ENCODE data around the gene RCN2.
"Not testable (repeated sequence)": the region's sequence is repeated elsewhere in the genome, so short reads cannot be mapped to it uniquely, and the experiment has no call there.

The RCN2 gene

GRCh38 chr15:76894174-76894573 is 37.4 kb upstream of the RCN2 start:
- Histone ChIP-seq H3K36me3 (replicated peaks in 1 of 2; ENCODE audit: control insufficient read depth in 2 of 2, insufficient read depth in 2 of 2, low read length in 2 of 2) (no peaks in the 10 kb centered on the region), H3K79me1 (ENCODE audit: low read depth, low read length) (peaks cover 1% of the 10 kb centered on the region), H3K18ac (ENCODE audit: low read length) (no peak overlapping the region), H2BK12ac (ENCODE audit: low read length) (no peak overlapping the region), H2BK15ac (ENCODE audit: low read length) (no peak overlapping the region), H3K27ac (replicated peaks; ENCODE audit: low read length) (no peak overlapping the region), H3K27me3 (ENCODE audit: control insufficient read depth in 3 of 3, insufficient read depth in 3 of 3, low read depth in 1 of 3, low read length in 3 of 3) (no peaks in the 10 kb centered on the region), H2AFZ (ENCODE audit: low read length) (no peak overlapping the region), H4K8ac (ENCODE audit: low read depth, low read length) (no peak overlapping the region), H2AK5ac (ENCODE audit: low read depth, low read length) (no peak overlapping the region), H3K9me3 (replicated peaks in 1 of 2; ENCODE audit: control insufficient read depth in 2 of 2, insufficient read depth in 1 of 2, low read depth in 1 of 2, low read length in 2 of 2) (peaks cover 3 to 12% of the 10 kb centered on the region in 2 donors), H3K14ac (ENCODE audit: low read length) (no peak overlapping the region), H3K4ac (ENCODE audit: low read length) (no peak overlapping the region), H3K4me1 (ENCODE audit: control insufficient read depth in 2 of 2, insufficient read depth in 1 of 2, low read depth in 1 of 2, low read length in 2 of 2) (no peaks in the 10 kb centered on the region), H2BK120ac (ENCODE audit: low read depth, low read length) (no peak overlapping the region), H3K23ac (ENCODE audit: low read depth, low read length, poor library complexity) (no peak overlapping the region), H3K4me3 (ENCODE audit: low read length in 2 of 2) (no peak overlapping the region), H3K9ac (ENCODE audit: low read depth, low read length, poor library complexity) (no peak overlapping the region), H2BK5ac (ENCODE audit: low read length) (no peak overlapping the region), H3K4me2 (ENCODE audit: insufficient read depth, low read length, poor library complexity, severe bottlenecking) (no peak overlapping the region), H4K91ac (ENCODE audit: low read depth, low read length, poor library complexity) (no peak overlapping the region)
- no peak for DNase-seq (ENCODE audit: low spot score)
- WGBS, 2 donors (ENCODE audit: extremely low coverage in 2 of 2, insufficient read length in 2 of 2, insufficient replicate concordance in 1 of 2) = no CpG with 5 or more reads among the region's 2 CpGs

DNA sequence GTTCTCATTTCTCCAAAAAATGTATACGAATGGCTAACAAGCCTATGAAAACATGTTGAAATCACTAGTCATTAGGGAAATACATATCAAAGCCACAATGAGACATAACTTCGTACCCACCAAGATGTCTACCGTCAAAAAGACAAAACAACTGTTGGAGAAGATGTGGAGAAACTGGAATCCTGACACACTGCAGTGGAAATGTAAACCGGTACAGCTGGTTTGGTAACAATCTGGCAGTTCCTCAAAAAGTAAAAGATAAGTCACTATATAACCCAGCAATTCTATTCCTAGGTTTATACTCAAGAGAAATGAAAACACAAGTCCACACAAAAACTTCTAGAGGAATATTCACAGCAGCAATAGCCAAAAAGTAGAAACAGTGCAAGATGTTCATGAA is 33.4 kb upstream of the RCN2 start:
- no peak overlapping the region for H3K18ac ChIP-seq (ENCODE audit: low read length)
- no peak overlapping the region for H3K4ac ChIP-seq (ENCODE audit: low read length)
- H2AK5ac ChIP-seq (ENCODE audit: low read depth, low read length) = no peak overlapping the region
- H3K27me3 ChIP-seq (ENCODE audit: control insufficient read depth in 3 of 3, insufficient read depth in 3 of 3, low read depth in 1 of 3, low read length in 3 of 3) = no peaks in the 10 kb centered on the region
- no peak overlapping the region for H2BK15ac ChIP-seq (ENCODE audit: low read length)
- H3K36me3 ChIP-seq (replicated peaks in 1 of 2; ENCODE audit: control insufficient read depth in 2 of 2, insufficient read depth in 2 of 2, low read length in 2 of 2) = no peaks in the 10 kb centered on the region
- no peak overlapping the region for H3K23ac ChIP-seq (ENCODE audit: low read depth, low read length, poor library complexity)
- no peak overlapping the region for H4K8ac ChIP-seq (ENCODE audit: low read depth, low read length)
- H3K4me3 ChIP-seq (ENCODE audit: low read length in 2 of 2) = no peak overlapping the region
- H2BK120ac ChIP-seq (ENCODE audit: low read depth, low read length) = no peak overlapping the region
- DNase-seq (ENCODE audit: low spot score) = no peak
- H2BK12ac ChIP-seq (ENCODE audit: low read length) = no peak overlapping the region
- H3K9me3 ChIP-seq (replicated peaks in 1 of 2; ENCODE audit: control insufficient read depth in 2 of 2, insufficient read depth in 1 of 2, low read depth in 1 of 2, low read length in 2 of 2) = peaks cover 6 to 13% of the 10 kb centered on the region in 2 donors
- no peaks in the 10 kb centered on the region for H3K4me1 ChIP-seq (ENCODE audit: control insufficient read depth in 2 of 2, insufficient read depth in 1 of 2, low read depth in 1 of 2, low read length in 2 of 2)
- no peak overlapping the region for H3K27ac ChIP-seq (replicated peaks; ENCODE audit: low read length)
- no peak overlapping the region for H2BK5ac ChIP-seq (ENCODE audit: low read length)
- no peak overlapping the region for H3K9ac ChIP-seq (ENCODE audit: low read depth, low read length, poor library complexity)
- peaks cover 2% of the 10 kb centered on the region for H3K79me1 ChIP-seq (ENCODE audit: low read depth, low read length)
- H4K91ac ChIP-seq (ENCODE audit: low read depth, low read length, poor library complexity) = no peak overlapping the region
- WGBS, 2 donors (ENCODE audit: extremely low coverage in 2 of 2, insufficient read length in 2 of 2, insufficient replicate concordance in 1 of 2) = no CpG with 5 or more reads among the region's 4 CpGs
- H2AFZ ChIP-seq (ENCODE audit: low read length) = no peak overlapping the region
- H3K4me2 ChIP-seq (ENCODE audit: insufficient read depth, low read length, poor library complexity, severe bottlenecking) = no peak overlapping the region
- H3K14ac ChIP-seq (ENCODE audit: low read length) = no peak overlapping the region

GRCh38 chr15:76899176-76899930 is 32.2 kb upstream of the RCN2 start:
- not testable (repeated sequence) for H3K4me2 ChIP-seq (ENCODE audit: insufficient read depth, low read length, poor library complexity, severe bottlenecking); DNase-seq (ENCODE audit: low spot score); H3K4ac ChIP-seq (ENCODE audit: low read length); H2BK15ac ChIP-seq (ENCODE audit: low read length); H3K79me1 ChIP-seq (ENCODE audit: low read depth, low read length); H3K14ac ChIP-seq (ENCODE audit: low read length); H2AFZ ChIP-seq (ENCODE audit: low read length); H4K8ac ChIP-seq (ENCODE audit: low read depth, low read length); H3K27ac ChIP-seq (replicated peaks; ENCODE audit: low read length); H3K23ac ChIP-seq (ENCODE audit: low read depth, low read length, poor library complexity); H3K18ac ChIP-seq (ENCODE audit: low read length); H3K9ac ChIP-seq (ENCODE audit: low read depth, low read length, poor library complexity); H2BK5ac ChIP-seq (ENCODE audit: low read length); H2BK120ac ChIP-seq (ENCODE audit: low read depth, low read length); H2AK5ac ChIP-seq (ENCODE audit: low read depth, low read length); H2BK12ac ChIP-seq (ENCODE audit: low read length); H3K27me3 ChIP-seq (ENCODE audit: control insufficient read depth in 3 of 3, insufficient read depth in 3 of 3, low read depth in 1 of 3, low read length in 3 of 3); H3K4me1 ChIP-seq (ENCODE audit: control insufficient read depth in 2 of 2, insufficient read depth in 1 of 2, low read depth in 1 of 2, low read length in 2 of 2); H3K36me3 ChIP-seq (replicated peaks in 1 of 2; ENCODE audit: control insufficient read depth in 2 of 2, insufficient read depth in 2 of 2, low read length in 2 of 2); H3K4me3 ChIP-seq (ENCODE audit: low read length in 2 of 2); H4K91ac ChIP-seq (ENCODE audit: low read depth, low read length, poor library complexity)
- WGBS, 2 donors (ENCODE audit: extremely low coverage in 2 of 2, insufficient read length in 2 of 2, insufficient replicate concordance in 1 of 2) = no CpG with 5 or more reads among the region's 39 CpGs
- H3K9me3 ChIP-seq (replicated peaks in 1 of 2; ENCODE audit: control insufficient read depth in 2 of 2, insufficient read depth in 1 of 2, low read depth in 1 of 2, low read length in 2 of 2) = peaks cover 6 to 13% of the 10 kb centered on the region in 2 donors

DNA sequence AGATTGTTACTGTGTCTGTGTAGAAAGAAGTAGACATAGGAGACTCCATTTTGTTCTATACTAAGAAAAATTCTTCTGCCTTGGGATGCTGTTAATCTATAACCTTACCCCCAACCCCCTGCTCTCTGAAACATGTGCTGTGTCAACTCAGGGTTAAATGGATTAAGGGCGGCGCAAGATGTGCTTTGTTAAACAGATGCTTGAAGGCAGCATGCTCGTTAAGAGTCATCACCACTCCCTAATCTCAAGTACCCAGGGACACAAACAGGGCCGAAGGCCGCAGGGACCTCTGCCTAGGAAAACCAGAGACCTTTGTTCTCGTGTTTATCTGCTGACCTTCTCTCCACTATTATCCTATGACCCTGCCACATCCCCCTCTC is 31.6 kb upstream of the RCN2 start:
- not testable (repeated sequence) for H3K18ac ChIP-seq (ENCODE audit: low read length); H3K27me3 ChIP-seq (ENCODE audit: control insufficient read depth in 3 of 3, insufficient read depth in 3 of 3, low read depth in 1 of 3, low read length in 3 of 3); H3K79me1 ChIP-seq (ENCODE audit: low read depth, low read length); H3K4me2 ChIP-seq (ENCODE audit: insufficient read depth, low read length, poor library complexity, severe bottlenecking); H4K8ac ChIP-seq (ENCODE audit: low read depth, low read length); H3K14ac ChIP-seq (ENCODE audit: low read length); H2BK12ac ChIP-seq (ENCODE audit: low read length); H2BK15ac ChIP-seq (ENCODE audit: low read length); H3K23ac ChIP-seq (ENCODE audit: low read depth, low read length, poor library complexity); H2BK120ac ChIP-seq (ENCODE audit: low read depth, low read length); H3K9ac ChIP-seq (ENCODE audit: low read depth, low read length, poor library complexity); H3K4me3 ChIP-seq (ENCODE audit: low read length in 2 of 2); H2BK5ac ChIP-seq (ENCODE audit: low read length); H3K27ac ChIP-seq (replicated peaks; ENCODE audit: low read length); DNase-seq (ENCODE audit: low spot score); H2AFZ ChIP-seq (ENCODE audit: low read length); H3K4ac ChIP-seq (ENCODE audit: low read length); H3K36me3 ChIP-seq (replicated peaks in 1 of 2; ENCODE audit: control insufficient read depth in 2 of 2, insufficient read depth in 2 of 2, low read length in 2 of 2); H3K4me1 ChIP-seq (ENCODE audit: control insufficient read depth in 2 of 2, insufficient read depth in 1 of 2, low read depth in 1 of 2, low read length in 2 of 2); H4K91ac ChIP-seq (ENCODE audit: low read depth, low read length, poor library complexity); H2AK5ac ChIP-seq (ENCODE audit: low read depth, low read length)
- no CpG with 5 or more reads among the region's 6 CpGs for WGBS, 2 donors (ENCODE audit: extremely low coverage in 2 of 2, insufficient read length in 2 of 2, insufficient replicate concordance in 1 of 2)
- peaks cover 6 to 13% of the 10 kb centered on the region in 2 donors for H3K9me3 ChIP-seq (replicated peaks in 1 of 2; ENCODE audit: control insufficient read depth in 2 of 2, insufficient read depth in 1 of 2, low read depth in 1 of 2, low read length in 2 of 2)

Measured in neuronal stem cell (in vitro differentiated cells).